Measurements from ENCODE around the gene CROCC2. TPM values are rescaled to one million over a fixed set of nuclear protein-coding genes. Genes with fewer than 3 reads are reported as not detected.

CROCC2 gene
- total and polyA plus RNA-seq, 2 of the 13 experiments (the other 11 are each of a cell fraction or from before 2014, with no cell fraction given) = not detected

DNA sequence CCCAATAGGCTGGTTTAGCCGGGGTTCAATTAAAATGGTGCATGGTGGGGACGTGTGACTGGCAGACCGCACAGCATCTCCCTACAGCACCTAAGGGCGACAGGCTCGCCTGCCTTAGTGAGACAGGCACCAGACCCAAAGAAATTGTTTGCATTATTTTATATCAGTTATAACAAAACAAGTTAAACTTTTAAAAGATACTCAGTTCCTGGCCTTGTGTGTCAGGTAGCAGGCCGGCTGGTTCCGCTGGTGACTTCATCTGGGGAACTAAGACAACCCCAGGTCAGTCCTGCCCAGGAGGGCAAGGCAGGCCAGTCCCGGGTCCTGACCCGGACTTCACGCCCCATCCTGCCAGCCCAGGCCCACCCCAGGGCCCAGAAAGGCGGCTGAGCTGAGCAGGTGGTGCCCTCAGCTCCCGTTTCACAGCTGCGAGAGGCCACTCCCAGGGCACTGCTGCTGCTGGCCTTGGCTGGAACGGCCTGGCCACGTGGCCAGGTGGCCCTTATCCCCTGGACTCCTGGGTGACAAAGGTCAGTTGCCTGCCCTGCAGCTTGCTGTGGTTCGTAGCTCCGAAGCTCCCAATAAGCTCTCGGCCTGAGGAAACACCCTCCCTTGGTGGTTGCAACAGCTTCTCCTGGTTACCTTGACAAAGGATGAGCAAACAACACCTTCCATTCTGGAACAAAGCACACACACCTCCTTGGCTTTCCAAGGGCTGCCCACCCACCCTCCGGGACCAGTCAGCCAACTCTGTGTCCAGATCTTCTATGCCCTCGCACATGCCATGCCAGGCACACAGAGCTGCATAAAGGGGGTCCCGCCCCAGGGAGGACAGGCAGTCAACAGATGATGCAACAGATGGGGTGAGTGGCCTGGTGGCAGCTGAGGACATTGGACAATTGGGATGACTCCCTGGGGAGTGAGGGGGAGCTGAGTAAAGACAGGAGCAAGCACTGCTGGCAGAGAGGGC lies 48.8 kb upstream of the CROCC2 start (continued):
- TF ChIP-seq, protein P1, sequence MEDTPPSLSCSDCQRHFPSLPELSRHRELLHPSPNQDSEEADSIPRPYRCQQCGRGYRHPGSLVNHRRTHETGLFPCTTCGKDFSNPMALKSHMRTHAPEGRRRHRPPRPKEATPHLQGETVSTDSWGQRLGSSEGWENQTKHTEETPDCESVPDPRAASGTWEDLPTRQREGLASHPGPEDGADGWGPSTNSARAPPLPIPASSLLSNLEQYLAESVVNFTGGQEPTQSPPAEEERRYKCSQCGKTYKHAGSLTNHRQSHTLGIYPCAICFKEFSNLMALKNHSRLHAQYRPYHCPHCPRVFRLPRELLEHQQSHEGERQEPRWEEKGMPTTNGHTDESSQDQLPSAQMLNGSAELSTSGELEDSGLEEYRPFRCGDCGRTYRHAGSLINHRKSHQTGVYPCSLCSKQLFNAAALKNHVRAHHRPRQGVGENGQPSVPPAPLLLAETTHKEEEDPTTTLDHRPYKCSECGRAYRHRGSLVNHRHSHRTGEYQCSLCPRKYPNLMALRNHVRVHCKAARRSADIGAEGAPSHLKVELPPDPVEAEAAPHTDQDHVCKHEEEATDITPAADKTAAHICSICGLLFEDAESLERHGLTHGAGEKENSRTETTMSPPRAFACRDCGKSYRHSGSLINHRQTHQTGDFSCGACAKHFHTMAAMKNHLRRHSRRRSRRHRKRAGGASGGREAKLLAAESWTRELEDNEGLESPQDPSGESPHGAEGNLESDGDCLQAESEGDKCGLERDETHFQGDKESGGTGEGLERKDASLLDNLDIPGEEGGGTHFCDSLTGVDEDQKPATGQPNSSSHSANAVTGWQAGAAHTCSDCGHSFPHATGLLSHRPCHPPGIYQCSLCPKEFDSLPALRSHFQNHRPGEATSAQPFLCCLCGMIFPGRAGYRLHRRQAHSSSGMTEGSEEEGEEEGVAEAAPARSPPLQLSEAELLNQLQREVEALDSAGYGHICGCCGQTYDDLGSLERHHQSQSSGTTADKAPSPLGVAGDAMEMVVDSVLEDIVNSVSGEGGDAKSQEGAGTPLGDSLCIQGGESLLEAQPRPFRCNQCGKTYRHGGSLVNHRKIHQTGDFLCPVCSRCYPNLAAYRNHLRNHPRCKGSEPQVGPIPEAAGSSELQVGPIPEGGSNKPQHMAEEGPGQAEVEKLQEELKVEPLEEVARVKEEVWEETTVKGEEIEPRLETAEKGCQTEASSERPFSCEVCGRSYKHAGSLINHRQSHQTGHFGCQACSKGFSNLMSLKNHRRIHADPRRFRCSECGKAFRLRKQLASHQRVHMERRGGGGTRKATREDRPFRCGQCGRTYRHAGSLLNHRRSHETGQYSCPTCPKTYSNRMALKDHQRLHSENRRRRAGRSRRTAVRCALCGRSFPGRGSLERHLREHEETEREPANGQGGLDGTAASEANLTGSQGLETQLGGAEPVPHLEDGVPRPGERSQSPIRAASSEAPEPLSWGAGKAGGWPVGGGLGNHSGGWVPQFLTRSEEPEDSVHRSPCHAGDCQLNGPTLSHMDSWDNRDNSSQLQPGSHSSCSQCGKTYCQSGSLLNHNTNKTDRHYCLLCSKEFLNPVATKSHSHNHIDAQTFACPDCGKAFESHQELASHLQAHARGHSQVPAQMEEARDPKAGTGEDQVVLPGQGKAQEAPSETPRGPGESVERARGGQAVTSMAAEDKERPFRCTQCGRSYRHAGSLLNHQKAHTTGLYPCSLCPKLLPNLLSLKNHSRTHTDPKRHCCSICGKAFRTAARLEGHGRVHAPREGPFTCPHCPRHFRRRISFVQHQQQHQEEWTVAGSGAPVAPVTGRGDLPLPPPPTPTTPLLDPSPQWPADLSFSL (CRISPR knock-in tag; IDR thresholded peaks at IDR 0.05) = no peak
- TF ChIP-seq RXRB (CRISPR knock-in tag; IDR thresholded peaks at IDR 0.05; ENCODE audit: borderline replicate concordance) (peak; percentile 92), ZNF124 (CRISPR knock-in tag; IDR thresholded peaks at IDR 0.05) (peak; percentile 90), MLLT10 (CRISPR knock-in tag; IDR thresholded peaks at IDR 0.05) (no peak), THAP11 (CRISPR knock-in tag; IDR thresholded peaks at IDR 0.05) (peak; percentile 87), ZNF549 (CRISPR knock-in tag; IDR thresholded peaks at IDR 0.05) (peak; percentile 57; the same call in 1 of the 2 replicates), CREB1 (IDR thresholded peaks at IDR 0.05) (peak; percentile 52; the same call in 1 of the 2 replicates), CREB1 (CRISPR knock-in tag; IDR thresholded peaks at IDR 0.05) (no peak), ZNF776 (CRISPR knock-in tag; IDR thresholded peaks at IDR 0.05) (peak; percentile 98), AGO2 (optimal IDR thresholded peaks at IDR 0.05; ENCODE audit: low read depth, low read length) (no peak), KDM5B (CRISPR knock-in tag; IDR thresholded peaks at IDR 0.05; ENCODE audit: borderline replicate concordance) (peak; percentile 100), ZBTB20 (CRISPR knock-in tag; IDR thresholded peaks at IDR 0.05; ENCODE audit: borderline replicate concordance, low read depth) (peak; percentile 97; the same call in 1 of the 2 replicates), ZNF296 (CRISPR knock-in tag; conservative IDR thresholded peaks at IDR 0.05) (peak; percentile 99), SP1 (IDR thresholded peaks at IDR 0.05) (no peak), SP1 (CRISPR knock-in tag; IDR thresholded peaks at IDR 0.05) (peak; percentile 43; the same call in 1 of the 2 replicates), SOX5 (CRISPR knock-in tag; IDR thresholded peaks at IDR 0.05; ENCODE audit: borderline replicate concordance) (peak; percentile 95)
- TF ChIP-seq, protein P2, sequence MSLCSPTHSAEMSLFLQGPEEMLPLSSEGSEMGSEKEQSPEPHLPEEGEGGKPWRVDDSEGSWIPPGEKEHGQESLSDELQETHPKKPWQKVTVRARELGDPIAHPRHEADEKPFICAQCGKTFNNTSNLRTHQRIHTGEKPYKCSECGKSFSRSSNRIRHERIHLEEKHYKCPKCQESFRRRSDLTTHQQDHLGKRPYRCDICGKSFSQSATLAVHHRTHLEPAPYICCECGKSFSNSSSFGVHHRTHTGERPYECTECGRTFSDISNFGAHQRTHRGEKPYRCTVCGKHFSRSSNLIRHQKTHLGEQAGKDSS (CRISPR knock-in tag; IDR thresholded peaks at IDR 0.05; ENCODE audit: borderline replicate concordance, low read depth) = peak; percentile 99
- TF ChIP-seq, protein P3, sequence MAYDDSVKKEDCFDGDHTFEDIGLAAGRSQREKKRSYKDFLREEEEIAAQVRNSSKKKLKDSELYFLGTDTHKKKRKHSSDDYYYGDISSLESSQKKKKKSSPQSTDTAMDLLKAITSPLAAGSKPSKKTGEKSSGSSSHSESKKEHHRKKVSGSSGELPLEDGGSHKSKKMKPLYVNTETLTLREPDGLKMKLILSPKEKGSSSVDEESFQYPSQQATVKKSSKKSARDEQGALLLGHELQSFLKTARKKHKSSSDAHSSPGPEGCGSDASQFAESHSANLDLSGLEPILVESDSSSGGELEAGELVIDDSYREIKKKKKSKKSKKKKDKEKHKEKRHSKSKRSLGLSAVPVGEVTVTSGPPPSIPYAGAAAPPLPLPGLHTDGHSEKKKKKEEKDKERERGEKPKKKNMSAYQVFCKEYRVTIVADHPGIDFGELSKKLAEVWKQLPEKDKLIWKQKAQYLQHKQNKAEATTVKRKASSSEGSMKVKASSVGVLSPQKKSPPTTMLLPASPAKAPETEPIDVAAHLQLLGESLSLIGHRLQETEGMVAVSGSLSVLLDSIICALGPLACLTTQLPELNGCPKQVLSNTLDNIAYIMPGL (CRISPR knock-in tag; IDR thresholded peaks at IDR 0.05; ENCODE audit: borderline replicate concordance in 1 of 2, low read depth in 1 of 2) = peak; percentile 67 to 78

Data from HepG2 (cell line).